Ureter (tissue), 1 donor: ENCODE measurements around the gene CDC25C. TPM values are rescaled to one million over a fixed set of nuclear protein-coding genes. Genes with fewer than 3 reads are reported as not detected.

Experiments
- DNase-seq: peaks from one replicate; pipeline ENCODE4 v3.0.0-alpha.2; 2020; ENCODE audit warnings: low spot score
- total RNA-seq: library from RNA; stranded (reverse); gene quantifications from one replicate; pipeline ENCODE4 v1.2.4, GENCODE V29; 2023
- donor health status: DM: yes; HTN: yes; CAD: no.

CDC25C gene
- total RNA-seq = not detected

DNA sequence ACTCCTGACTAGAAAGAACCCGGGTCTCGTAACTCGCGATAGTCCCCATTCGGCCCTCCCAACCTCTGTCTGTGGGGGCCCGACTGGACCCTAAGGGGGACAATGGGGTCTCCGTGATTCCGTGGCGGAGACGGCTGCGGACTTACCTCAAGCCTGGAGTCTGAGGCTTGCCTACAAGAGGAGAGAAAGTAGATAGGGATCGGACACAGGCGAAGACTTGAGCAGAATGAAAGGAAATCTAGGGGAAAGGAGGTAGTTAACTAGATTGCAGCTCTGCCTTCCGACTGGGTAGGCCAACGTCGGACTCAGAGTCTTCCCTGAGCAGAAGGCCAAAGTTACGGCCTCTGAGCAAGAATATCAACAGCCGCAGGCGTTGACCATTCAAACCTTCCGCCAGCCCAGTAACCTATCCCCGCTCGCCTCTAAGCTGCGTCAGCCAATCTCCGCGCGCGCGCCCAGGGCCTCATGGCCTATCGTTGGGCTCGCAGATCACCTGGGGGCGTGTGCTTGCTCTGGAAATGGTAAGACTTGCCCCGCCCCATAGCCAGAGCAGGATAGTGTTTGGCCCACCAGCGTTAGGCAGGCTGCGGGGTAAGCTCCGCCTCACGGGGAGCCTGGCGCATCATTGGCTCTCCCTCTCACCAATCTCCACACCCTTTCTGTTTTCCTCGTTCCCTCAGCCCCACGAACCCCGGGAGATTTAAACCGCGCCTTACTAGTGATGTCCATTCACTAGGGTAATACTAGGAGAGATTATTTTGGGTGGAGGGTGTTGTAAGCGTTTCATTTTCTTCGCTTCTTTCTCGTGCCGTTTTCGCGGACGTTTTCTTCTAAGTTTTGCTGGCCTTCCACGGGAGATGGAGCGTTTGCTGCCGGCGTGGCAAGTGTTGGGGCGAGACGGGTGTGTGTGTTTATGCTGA, at the start of gene CDC25C:
Gene CDC25C, minus strand, starts transcription at position 356 of the 920 bp plus-strand sequence. CDS start 624 bp downstream, outside the sequence.
- DNase-seq = peak; percentile 98

DNA sequence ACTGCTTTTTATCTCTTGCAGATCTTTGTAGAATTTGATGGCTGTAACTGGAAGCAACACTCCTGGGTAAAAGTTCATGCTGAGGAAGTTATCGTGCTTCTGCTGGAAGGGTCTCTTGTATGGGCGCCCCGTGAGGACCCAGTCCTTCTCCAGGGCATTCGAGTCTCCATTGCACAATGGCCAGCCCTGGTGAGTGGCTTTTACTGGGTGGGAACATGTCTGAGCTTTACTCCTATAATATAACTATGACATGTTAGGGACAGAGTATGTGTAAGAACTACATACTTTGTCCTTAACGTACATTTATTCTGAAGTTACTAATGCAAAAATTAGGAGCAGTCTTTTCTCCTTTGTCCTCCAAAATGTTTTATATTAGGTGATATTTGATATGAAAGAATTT, 41.0 kb upstream of the CDC25C start:
- DNase-seq = no peak

DNA sequence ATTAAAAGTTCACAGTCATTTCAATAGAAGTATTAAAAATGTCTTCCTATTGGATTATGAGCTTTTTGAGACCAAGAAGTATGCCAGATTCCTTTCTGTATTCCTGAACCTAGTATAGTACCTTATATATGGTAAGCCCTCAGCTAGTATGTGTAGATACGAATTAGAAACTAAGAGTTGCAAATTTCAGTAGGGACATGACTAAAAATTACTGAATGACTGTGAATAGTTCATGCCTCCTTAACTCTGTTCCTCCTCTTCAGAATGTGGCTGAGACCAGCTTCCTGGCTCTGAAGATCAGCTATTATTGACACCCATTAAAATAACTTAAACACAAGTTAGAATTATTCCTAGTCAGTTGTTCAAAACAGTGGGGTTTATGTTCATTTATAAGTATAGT, 40.6 kb upstream of the CDC25C start:
- DNase-seq = no peak

DNA sequence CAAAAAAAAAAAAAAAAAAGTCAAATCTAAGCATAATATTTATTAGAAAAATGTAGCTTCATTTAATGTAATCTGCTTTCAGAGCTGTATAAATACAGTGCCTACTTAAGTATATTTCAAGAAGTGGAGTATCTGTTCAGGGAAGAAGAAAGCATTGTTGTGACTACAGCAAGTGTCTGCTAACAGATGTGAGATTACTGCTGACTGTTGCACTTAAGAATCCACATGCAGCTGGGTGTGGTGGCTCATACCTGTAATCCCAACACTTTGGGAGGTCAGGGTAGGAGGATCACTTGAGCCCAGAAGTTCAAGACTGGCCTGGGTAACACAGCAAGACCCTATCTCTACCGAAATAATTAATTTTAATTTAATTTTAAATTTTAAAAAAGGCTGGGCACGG, 39.9 kb upstream of the CDC25C start:
- DNase-seq = no peak

DNA sequence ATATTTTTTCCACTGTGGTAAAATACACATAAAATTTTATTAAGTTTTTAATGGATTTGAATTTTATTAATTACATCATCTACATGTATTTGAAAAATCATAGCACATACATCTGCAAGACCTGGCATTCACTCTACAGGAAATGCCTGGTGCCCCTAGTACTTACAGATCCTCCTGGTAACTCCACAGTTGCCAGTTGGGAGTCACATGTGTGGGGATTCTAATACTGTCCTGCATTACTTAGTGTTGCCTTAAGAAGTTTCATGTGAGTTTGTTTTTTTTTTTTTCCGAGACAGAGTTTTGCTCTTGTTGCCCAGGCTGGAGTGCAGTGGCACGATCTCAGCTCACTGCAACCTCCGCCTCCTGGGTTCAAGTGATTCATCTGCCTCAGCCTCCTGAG, 38.9 kb upstream of the CDC25C start:
- no peak for DNase-seq

DNA sequence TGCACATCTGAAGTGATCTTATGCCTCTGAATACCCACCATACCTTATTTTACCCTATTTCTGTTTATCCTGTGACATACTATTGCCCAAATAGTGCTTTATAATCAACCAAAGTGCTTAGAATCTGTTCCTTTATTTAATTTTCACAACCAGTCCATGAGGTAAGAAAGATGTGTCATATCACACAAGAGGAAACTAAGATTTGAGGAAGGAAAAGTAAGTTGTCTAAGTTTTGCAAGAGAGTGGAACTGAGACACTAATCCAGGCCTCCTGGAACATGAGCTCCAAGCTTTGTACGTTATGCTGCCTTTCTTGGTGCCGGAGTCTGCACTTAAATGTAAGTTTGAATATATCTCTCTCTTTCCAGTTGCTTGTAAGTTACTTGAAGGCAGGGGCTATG, 38.1 kb upstream of the CDC25C start:
- DNase-seq = no peak

DNA sequence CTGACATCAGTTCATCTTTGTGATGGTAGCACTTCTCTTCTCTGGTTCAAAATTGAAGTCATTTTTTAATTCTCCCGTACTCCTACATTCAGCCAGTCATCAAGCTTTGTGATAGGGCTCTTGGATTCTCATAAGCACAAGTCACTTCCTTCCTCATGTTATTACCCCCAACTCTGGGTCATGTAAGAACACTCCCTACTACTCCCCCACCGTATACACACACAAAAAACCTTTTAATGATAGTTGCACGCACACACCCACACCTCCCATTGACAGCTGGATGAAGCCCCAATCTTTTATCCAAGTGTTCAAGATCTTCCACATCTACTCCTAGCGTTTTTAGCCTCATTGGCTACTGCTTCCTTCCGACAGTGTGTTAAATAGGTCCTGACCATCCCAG, 37.7 kb upstream of the CDC25C start:
- no peak for DNase-seq

DNA sequence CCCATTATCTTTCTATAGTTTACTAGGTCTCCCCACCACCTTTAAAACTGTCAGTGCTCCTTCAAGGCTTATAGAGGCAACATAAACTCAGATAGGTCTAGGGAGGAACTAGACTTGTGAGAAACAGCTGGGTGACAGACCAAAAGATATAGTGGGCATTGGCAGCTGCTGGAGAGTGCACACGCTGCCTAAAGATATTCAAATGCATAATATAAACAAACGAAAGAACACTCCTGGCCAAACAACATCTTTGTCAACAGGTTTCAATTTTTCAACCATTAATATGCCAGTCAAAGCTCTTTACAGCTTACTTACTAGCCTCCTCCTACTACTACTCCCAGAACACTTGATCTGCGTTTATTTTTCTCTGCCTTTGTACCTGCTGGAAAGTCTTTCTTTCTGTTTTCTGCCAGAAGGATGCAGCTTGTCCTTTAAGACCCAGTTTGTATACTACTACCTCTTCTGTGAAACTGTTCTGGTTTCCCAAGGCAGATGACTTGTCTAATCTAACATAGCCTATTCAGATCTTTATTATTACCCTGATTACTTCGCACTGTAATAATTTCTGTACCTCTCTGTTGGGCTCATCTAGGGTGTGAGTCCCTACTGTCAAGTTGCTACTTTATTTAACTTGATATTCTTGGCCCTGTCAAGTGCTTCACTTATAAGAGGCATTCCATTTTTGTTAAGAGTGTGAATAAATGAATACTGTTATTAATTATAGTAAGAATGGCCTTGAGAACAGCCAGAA, 35.2 kb upstream of the CDC25C start:
- DNase-seq = no peak

DNA sequence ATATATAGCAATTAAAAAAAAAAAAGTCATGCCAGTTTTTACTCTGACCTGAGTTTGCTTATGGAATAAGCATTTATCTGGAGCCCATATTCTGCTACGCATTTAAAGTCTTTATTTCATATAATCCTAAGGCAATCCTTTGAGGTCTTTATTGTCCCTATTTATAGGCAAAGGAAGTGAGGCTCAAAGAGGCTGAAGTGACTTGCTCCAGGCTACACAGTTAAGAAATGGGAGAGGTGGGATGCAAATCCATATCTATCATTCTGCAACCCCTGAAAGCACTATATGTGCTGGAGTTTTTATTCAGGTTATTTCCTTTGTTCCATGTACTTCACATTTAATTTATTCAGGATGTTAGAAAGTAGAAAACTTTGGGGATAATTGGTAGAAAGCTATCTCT, 33.0 kb upstream of the CDC25C start:
- no peak for DNase-seq

DNA sequence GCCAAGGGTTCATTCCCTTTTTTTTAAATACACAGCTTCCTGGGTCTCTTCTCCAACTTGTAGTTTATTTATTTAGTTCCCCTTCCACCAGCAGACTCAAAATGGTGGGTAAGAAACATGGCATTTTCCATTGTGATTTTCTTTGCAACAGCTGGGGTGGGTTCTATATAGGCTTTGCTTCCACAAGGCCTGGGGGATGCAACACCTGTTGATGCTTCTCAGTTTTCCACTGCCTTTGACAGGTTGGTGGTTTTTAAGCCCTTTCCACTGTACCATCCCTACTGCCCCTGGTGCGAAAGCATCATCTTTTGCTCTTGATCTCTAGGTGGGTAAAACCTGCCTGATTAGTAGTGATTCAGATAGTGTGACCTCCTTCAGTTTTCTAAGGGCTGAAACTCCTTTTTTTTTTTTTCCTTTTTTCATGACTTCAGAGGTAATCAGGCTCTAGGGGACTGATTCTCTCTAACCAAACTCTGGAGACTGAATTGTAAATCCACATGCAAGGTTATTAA, 29.4 kb upstream of the CDC25C start:
- no peak for DNase-seq

DNA sequence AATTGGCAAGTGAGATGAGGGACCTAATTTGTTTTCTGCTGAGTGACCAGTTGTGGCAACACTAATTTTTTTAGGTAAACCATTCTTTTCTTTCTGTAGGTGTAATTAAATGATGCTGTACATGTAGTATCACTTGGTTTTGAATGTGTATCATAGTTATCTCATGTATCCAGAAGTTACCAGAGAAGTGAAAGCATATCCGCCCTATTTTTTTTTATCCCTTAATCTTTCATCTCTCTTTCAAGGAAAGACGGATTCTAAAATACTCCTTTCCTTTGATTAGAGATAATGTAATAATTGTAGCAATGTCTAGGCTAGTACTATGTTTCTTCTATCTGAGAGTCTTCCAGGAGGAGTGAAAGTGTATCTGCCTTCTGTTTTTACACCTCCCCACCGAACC, 28.0 kb upstream of the CDC25C start:
- DNase-seq = no peak

DNA sequence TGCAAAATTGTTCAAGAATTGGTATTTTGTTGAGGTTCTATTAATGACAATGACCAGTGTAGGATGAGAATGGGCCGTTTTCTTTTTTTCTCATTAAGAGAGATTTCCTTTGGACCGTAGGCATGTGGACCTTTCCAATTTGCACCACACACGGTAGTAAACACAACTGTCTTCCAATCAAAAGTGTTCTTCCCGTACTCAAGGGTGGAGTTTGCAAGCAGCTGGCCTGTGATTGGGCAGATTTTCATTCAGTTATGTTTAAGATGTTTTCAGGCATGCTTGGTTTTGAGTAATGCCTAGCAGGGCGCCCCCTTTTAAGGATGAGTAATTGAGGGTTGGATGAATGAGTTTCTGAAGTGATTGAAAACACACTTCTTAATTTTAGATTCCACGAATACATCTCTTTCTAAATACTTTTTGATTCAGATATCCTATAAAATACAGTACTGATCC, 23.3 kb upstream of the CDC25C start:
- no peak for DNase-seq

DNA sequence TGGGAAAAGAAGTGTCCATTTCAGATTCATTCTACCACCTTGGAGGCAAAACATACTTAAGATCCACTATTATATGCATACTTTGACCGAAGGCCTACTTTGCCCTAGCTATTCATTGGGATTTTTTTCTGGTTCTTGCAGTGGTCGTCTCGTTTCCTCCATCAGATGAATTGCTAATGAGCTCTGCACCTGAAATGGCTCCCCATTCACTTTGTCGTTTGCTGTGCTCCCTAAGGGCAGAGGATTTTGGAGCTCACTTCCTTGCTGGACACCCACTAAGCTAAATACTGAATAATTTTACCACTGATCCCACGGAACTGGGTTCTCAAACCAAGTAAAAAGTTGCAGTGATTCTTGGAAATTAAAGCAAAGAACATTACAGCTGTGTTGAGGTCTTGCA, 22.8 kb upstream of the CDC25C start:
- DNase-seq = no peak

DNA sequence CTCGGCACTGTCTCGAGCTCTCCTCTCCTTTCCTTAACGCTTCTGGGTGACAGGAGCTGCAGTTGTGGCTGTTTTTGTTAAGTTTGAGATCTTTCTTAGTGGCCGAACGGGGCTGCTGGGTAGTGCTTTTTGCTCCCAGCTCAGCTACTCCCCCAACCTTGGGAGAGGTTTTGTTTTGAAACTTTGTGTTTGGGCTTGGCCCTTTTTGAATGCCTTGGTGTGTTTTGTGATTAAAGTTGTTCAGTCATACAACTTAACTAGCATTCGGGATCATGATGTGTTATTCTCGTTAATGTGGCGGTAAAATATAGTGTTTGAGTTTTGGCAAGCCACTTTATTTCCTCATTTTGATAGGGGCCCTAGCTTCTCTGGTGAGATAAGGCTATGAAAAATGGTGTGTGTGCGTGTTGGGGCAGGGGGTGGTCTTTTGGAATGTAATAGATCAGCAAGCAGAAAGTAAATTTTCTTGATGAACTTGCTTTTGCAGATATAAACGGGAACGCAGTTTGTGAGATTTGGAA, 22.0 kb upstream of the CDC25C start:
- DNase-seq = no peak

DNA sequence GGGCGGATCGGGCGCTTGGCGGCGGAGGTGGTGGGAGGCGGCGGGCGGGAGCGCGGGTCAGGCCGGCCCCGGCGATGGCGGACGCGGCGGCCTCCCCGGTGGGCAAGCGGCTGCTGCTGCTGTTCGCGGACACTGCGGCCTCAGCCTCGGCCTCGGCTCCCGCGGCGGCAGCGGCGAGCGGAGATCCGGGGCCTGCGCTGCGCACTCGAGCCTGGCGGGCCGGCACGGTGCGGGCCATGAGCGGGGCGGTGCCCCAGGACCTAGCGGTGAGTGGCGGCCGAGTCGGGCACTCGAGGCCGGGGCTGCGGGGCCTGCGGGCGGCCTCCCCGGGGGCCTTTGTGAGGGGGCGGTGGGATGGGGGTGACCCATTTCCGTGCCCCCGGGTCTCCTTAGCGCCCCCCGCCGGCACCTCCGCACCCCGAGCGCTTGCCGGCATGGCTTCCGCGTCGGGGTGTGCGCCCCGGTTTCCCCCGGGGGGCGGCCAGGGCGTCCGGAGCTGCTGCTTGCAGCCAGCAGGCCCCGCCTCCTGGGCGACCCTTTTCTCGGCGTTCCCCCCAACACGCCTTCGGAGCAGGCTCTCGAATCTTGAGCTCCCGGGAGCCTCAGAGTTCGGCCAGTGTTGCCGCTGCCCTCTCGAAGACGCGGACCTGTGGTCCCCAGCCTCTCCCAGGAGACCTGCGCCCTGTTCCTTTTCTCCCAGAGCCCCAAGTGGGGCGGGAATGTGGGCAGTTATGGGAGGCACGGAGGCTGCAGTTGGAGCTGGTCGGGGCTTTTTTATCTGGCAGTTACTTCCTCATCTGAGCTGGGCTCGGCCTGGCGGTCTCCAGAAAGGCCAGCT, 21.3 kb upstream of the CDC25C start:
- peak; percentile 67 for DNase-seq

DNA sequence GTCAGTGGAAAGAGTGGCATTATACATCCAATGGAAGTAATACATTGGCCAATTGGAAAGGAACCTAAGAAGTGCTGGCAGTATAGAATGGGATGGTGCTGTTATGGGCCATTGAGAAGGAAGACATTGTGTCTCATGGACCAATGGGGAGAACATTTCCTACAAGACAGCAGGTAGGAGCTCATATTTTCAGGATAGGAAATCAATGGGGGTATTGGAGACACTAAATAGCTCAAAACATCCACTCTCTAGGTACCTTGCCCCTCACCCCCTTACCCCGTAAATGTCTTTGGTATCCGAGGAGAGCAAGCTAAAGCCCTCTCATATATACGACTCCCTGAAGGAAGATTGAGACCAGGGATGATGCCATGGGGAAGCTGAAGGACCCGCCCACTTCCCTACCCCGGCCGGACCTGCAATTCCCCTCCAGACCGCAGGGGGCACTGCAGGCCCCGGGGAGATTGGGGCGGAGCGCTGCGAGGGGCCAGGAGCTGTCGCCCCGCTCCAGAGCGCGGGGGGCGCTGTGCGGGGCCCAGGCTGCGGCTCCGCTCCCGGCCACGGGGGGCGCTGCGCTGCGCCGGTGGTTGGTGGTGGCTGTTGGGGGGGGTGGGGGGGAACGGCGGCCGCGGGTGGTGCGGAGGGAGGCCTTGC, 20.6 kb upstream of the CDC25C start, which contains the start of gene KDM3B:
Gene KDM3B, plus strand, starts transcription at position 615 of the 651 bp plus-strand sequence. CDS start 111 bp downstream, outside the sequence.
- peak; percentile 83 for DNase-seq

DNA sequence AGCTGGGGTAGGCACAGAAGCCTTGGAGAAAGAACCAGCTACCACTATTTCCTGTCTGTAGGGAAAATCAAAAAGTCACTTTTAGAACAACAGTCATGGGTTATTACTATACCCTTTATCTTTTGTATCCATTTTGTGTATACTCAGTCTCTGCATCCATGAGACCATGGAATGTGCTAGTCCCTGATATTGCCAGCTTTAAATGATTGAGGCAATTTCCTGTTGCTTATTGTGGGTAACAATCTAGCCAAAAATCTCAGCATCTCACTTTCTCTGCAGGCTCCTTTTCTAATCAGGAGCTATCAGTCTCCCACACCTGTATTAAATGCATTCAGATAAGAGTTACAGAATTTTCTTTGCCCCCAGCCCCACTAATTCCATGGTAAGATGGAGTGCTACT, 19.9 kb upstream of the CDC25C start:
- DNase-seq = no peak

DNA sequence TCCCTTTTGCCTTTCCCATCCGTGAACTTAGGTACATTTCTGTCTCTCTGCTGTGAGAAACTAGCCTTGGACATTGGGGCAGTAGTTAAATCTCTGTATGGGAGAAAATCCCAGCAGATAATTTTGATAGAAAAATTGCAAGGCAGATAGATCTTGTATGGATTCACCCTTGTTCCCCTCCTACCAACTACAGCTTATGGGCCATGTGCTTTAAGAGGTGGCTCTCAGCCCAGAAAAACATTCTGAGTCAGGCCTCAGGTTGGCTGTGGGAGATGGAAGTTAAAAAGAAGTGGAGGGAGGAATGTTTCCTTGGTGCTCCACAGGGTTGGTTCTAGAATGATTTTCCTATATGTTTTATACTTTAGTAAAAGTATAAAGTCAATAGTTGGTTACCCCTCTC, 19.5 kb upstream of the CDC25C start:
- no peak for DNase-seq

DNA sequence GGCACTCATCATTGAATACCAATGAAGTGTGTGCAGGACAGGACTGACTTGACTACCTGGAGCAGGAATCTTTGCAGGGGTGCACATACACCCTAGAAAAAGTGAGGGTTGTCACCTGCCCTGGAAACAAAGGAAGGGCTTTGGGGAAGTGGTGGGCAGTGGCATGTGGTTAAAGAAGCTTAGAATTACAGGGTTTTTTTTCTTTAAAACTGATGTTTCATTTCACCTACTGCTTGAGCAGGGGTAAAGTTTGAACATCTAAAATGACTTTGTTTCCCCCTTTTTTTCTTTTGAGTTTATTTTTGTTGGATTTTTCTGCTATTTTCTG, 18.9 kb upstream of the CDC25C start:
- DNase-seq = no peak

DNA sequence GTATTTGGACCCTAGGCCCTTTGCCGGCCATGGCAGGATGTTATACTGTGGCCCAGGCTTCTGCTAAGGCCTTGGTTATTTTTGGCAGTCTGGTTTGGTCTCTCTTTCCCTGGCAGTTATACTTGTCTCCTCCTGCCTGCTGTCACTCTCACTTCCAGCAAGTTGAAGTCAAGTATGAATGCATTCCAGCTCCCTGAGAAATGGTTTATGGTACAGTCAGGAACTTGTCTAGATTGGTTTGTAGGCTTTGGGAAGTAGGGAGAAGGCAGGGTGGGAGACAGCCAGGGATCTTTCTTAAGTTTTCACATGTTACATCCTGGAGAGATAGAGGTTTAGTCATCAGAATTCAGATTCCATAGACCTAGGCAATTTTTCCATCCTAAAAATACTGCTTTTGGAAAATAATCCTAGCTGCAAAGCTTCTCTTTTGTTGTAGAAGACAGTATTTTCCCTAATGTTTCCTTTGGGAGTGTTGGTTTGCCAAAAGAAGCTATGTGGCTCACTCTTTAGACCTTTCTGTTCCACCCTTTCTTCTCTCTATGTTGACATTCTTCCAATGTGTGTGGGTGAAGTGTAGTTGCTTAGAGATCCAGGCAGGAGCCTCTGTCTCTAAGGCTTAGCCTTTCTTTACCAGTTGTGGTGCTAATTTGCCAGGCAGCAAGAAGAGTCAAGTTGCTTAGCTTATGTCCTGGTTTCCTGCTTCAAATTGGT, 18.4 kb upstream of the CDC25C start:
- DNase-seq = no peak
